Ishikawa (cell line): ENCODE results near the gene INS.

ENCODE experiments used
- CEBPB ChIP-seq: IDR thresholded peaks from 2 replicates; pipeline ENCODE4 v1.6.1; 2012
- CREB1 ChIP-seq: IDR thresholded peaks from 2 replicates; pipeline ENCODE4 v1.6.1; 2012; ENCODE audit warnings: low read depth
- EGR1 ChIP-seq: IDR thresholded peaks from 2 replicates; pipeline ENCODE4 v1.6.1; 2012
- EP300 ChIP-seq: IDR thresholded peaks from 2 replicates; pipeline ENCODE4 v1.6.1; 2012; ENCODE audit warnings: borderline replicate concordance
- FOXM1 ChIP-seq: IDR thresholded peaks from 2 replicates; pipeline ENCODE4 v1.6.1; 2012; ENCODE audit warnings: low read depth, borderline replicate concordance
- MAX ChIP-seq: IDR thresholded peaks from 2 replicates; pipeline ENCODE4 v1.6.1; 2012
- NFIC ChIP-seq: IDR thresholded peaks from 2 replicates; pipeline ENCODE4 v1.6.1; 2012
- RAD21 ChIP-seq: IDR thresholded peaks from 2 replicates; pipeline ENCODE4 v1.6.1; 2012; ENCODE audit warnings: low read depth
- TAF1 ChIP-seq: IDR thresholded peaks from 2 replicates; pipeline ENCODE4 v1.6.1; 2012; ENCODE audit warnings: low read depth, mild to moderate bottlenecking
- TCF12 ChIP-seq: IDR thresholded peaks from 2 replicates; pipeline ENCODE4 v1.6.1; 2012; ENCODE audit warnings: low read depth
- TEAD4 ChIP-seq: IDR thresholded peaks from 2 replicates; pipeline ENCODE4 v1.6.1; 2012
- YY1 ChIP-seq: IDR thresholded peaks from 2 replicates; pipeline ENCODE4 v1.6.1; 2012; ENCODE audit warnings: low read depth
- ZBTB7A ChIP-seq: IDR thresholded peaks from 2 replicates; pipeline ENCODE4 v1.6.1; 2012; ENCODE audit warnings: low read depth
- TF ChIP-seq, protein P1 (sequence below): IDR thresholded peaks from 2 replicates; pipeline ENCODE4 v1.6.1; 2012; ENCODE audit warnings: low read depth, mild to moderate bottlenecking
- TF ChIP-seq, protein P2 (sequence below): IDR thresholded peaks from 2 replicates; pipeline ENCODE4 v1.6.1; 2012

INS gene

DNA sequence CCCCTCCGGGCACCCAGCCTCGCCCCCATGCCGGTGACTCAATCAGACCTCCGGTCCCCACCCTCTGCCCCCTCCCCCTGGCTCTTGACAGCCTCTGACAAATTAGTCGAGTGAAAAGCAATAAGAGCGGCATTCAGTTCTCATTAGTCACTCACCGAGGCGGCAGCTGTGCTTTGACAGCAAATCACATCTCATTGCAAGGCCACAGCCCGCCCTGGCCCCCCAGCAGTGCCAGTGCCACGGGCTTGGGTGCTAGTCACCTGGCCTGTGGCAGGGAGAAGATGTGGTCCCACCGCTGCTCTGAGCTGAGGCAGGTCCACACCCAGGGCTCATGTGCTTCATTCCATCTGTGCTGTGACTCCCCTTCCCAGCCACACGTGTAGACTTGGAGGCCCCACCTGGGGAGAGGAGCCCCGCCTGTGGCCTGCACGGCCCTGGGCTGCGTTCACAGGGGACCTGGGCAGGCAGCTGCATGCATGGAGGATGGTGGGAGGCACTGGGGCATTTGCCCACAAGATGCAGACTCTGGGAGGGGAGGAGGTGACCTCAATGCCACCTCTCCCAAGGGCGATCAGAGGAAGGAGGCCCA lies 18.0 kb upstream of the INS start:
- TF ChIP-seq TAF1 (no peak), CEBPB (no peak), CREB1 (no peak), MAX (no peak), RAD21 (no peak), TEAD4 (no peak), YY1 (no peak), EP300 (no peak), EGR1 (no peak), FOXM1 (no peak), ZBTB7A (no peak)
- TF ChIP-seq, protein P1, sequence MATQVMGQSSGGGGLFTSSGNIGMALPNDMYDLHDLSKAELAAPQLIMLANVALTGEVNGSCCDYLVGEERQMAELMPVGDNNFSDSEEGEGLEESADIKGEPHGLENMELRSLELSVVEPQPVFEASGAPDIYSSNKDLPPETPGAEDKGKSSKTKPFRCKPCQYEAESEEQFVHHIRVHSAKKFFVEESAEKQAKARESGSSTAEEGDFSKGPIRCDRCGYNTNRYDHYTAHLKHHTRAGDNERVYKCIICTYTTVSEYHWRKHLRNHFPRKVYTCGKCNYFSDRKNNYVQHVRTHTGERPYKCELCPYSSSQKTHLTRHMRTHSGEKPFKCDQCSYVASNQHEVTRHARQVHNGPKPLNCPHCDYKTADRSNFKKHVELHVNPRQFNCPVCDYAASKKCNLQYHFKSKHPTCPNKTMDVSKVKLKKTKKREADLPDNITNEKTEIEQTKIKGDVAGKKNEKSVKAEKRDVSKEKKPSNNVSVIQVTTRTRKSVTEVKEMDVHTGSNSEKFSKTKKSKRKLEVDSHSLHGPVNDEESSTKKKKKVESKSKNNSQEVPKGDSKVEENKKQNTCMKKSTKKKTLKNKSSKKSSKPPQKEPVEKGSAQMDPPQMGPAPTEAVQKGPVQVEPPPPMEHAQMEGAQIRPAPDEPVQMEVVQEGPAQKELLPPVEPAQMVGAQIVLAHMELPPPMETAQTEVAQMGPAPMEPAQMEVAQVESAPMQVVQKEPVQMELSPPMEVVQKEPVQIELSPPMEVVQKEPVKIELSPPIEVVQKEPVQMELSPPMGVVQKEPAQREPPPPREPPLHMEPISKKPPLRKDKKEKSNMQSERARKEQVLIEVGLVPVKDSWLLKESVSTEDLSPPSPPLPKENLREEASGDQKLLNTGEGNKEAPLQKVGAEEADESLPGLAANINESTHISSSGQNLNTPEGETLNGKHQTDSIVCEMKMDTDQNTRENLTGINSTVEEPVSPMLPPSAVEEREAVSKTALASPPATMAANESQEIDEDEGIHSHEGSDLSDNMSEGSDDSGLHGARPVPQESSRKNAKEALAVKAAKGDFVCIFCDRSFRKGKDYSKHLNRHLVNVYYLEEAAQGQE, result no peak
- TF ChIP-seq, protein P2, sequence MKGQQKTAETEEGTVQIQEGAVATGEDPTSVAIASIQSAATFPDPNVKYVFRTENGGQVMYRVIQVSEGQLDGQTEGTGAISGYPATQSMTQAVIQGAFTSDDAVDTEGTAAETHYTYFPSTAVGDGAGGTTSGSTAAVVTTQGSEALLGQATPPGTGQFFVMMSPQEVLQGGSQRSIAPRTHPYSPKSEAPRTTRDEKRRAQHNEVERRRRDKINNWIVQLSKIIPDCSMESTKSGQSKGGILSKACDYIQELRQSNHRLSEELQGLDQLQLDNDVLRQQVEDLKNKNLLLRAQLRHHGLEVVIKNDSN, result no peak

DNA sequence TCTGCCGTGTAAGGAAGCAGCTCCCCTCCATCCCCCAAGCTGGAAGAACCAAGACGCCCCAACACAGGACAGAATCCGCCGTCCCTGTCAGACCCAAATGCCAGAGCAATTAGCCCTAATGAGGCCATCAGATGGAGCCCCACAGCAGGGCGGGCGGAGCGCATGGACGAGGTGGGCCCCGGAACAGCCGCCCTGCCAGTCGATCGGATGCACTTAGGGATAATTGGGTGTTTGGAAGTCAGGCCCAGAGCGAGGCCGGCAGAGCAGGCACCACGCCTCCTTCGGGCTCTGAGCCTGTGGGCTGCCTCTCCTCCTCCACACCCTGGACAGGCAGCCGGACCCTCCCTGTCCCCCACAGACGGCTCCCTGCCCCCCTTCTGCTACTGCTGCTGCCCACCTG lies 16.1 kb upstream of the INS start:
- TF ChIP-seq MAX (no peak), EP300 (no peak), ZBTB7A (no peak), CEBPB (no peak), EGR1 (no peak)
- TF ChIP-seq, protein P1, result no peak

DNA sequence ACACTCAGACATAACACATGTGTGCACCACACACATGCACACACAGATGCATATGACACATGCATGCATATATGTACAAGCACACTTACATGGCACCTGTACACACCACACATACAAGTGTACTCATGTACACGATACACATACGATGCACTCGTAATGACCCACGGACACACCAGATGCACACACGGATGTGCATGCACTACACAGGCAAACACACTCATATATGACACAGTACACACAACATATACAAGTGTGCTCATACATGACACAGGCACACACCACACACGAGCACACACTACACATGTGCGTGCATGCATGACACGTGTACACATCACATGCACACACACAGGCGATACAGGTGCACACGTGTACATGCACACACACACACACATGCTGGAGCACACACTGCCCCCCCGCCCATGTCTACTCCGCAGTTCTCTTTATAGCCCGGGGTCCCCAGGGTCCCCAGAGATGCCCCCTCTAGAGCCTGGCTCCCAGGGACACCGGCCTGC lies 15.4 kb upstream of the INS start:
- TF ChIP-seq MAX (no peak), EP300 (no peak), CEBPB (no peak), RAD21 (no peak), YY1 (no peak)

- peak; percentile 40 for TF ChIP-seq NFIC
- TF ChIP-seq EGR1, result no peak
- TF ChIP-seq MAX, result no peak
These were observed 14.7 kb upstream of the INS start for GRCh38 chr11:2175659-2176058.

- TF ChIP-seq CEBPB (no peak), RAD21 (no peak)
- TF ChIP-seq, protein P2, result no peak
These were observed 13.4 kb upstream of the INS start for GRCh38 chr11:2174361-2174760.

- TF ChIP-seq EP300 (no peak), TAF1 (no peak), MAX (no peak), FOXM1 (no peak), ZBTB7A (no peak), NFIC (no peak), CREB1 (no peak), TCF12 (no peak), TEAD4 (no peak), EGR1 (no peak), YY1 (no peak), CEBPB (no peak), RAD21 (no peak)
- TF ChIP-seq, protein P2, result no peak
- TF ChIP-seq, protein P1, result no peak
These were observed 12.8 kb upstream of the INS start for GRCh38 chr11:2173761-2174160.
